DLD1 (cell line): ENCODE data around the gene DNAJC2.
"Not testable (repeated sequence)": the region's sequence is repeated elsewhere in the genome, so short reads cannot be mapped to it uniquely, and the experiment has no call there.

Source experiments
- in situ Hi-C: cut with HindIII; loops from 2 replicates; pipeline ENCODE4 v1.10.0; 2017; ENCODE audit warnings: low sequenced_read_pairs

The DNAJC2 gene

DNA sequence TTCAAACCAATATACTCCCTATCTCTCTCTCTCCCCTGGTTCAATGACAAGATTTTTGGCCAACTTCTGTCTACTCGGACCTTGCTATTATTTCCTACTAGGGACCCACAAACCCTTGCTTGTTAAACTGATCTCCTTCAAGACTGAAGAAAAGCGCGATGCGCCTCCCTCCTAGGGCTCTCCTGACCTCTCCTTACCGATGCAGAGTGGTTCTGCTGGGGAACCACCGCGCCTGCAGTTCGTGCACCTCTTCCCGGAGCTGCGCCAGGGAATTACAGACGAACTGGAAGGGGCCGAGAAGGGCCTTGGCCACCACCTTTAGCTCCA, 65.0 kb downstream of the DNAJC2 start:
- in situ Hi-C loops = not testable (repeated sequence)

DNA sequence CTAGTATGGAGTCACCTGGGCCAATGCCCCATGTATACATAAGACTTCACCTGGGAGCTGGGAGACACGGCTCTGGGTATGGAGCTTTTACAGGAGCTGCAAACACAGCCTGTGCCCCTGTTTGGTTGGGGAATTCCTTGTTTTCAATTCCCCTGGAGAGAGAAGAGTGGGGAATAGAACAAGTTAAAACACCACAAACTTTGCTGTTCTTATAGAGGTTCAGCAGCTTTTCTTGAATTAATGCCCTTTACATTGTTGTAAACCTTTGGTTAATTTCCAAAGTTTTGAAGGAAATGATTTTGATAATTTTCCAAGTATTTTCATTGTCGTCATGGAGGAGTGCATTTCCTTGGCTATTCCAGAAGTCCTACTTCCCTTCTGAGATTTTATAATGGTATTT, 66.4 kb downstream of the DNAJC2 start:
- in situ Hi-C loops = not testable (repeated sequence)

DNA sequence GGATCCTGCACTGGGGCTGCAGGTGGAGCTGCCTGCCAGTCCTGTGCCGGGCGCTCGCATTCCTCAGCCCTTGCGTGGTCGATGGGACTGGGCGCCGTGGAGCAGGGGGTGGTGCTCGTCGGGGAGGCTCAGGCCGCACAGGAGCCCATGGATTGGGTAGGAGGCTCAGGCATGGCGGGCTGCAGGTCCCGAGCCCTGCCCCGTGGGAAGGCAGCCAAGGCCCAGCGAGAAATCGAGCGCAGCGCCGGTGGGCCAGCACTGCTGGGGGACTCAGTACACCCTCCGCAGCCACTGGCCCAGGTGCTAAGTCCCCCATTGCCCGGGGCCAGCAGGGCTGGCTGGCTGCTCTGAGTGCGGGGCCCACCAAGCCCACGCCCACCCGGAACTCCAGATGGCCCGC, 69.7 kb downstream of the DNAJC2 start:
- in situ Hi-C loops = not testable (repeated sequence)

DNA sequence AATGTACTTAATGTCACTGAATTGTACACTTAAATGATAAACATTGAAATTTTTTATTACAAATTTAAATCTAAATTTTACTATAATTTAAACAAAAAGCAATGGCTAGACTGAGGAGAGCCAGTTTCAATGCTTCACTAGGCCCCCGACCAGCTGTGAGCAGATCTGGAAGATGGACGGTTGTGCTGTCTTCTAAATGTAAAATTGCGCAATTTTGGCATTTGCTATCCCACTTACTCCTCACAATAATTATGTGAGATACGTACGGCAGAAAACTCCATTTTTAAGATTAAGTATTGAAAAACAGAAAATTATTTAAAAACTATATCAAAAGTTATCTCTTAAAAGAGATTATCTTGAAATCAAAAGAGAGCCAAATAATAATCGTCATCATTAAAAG, 71.2 kb downstream of the DNAJC2 start:
- in situ Hi-C loops = not testable (repeated sequence)

DNA sequence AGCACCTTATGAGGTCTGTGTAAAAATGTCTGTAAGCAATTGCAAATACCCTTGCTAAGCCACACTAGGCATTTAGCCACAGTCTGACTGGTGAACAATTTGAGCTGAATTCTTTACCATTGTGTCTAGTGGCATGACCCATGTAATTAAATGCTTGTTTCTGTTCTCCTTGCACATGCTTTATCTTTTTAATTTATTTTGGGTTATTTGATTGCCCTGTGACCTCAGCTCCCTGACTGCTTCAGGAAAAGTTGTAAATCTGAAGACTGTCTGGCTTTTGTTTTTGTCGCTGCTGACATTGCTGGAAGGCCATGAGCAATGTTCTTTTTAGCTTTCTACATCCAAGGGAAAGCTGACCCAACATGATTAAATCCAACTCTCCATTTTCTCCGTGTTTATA, 78.3 kb downstream of the DNAJC2 start:
- in situ Hi-C loops = not testable (repeated sequence)

DNA sequence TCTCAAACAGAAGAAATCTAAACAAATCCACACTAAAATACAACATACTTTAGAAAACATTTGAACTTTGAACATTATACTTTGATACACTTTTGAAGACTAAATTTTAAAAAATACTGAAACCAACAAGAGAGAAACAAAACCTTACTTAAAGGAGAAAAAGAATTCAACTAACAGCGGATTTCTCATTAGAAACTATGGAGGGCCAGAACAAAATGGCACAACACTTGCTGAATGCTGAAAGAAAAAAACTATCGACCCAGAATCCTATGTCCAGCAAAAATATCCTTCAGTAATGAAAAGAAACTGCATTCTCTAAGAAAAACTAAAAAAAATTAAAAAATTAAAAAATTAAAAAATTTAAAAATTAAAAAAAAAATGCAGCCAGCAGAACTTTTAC, 80.5 kb downstream of the DNAJC2 start:
- in situ Hi-C loops = not testable (repeated sequence)
